CD4-positive, alpha-beta T cell (primary cell): ENCODE results near the gene ZSWIM4. TPM values are rescaled to one million over a fixed set of nuclear protein-coding genes. Genes with fewer than 3 reads are reported as not detected.
A peak's percentile ranks its signal among the peaks of the same experiment; 100 is the strongest.

ENCODE experiments used
- ATAC-seq: fragments of 200-7000 bp; cut with Tn5 transposase; one replicate; pipeline ENCODE4 v1.10.0; 2022; ENCODE audit warnings: mild to moderate bottlenecking; ENCODE audit not compliant: poor library complexity
- CTCF ChIA-PET: fragments of 350-600 bp; sonication (Branson Sonifier 250); formaldehyde crosslinking; loops from one replicate; lab custom pipeline; 2021; ENCODE audit warnings: antibody characterized with exemption, inconsistent platforms; lab: Charles Lee
- POLR2A ChIA-PET: fragments of 350-600 bp; sonication (Branson Sonifier 250); formaldehyde crosslinking; loops from one replicate; lab custom pipeline; 2021; ENCODE audit warnings: antibody characterized with exemption, inconsistent platforms; lab: Charles Lee
- DNase-seq, 14 experiments: peaks; one replicate each; pipeline ENCODE4 v3.0.0-alpha.2; 2013 to 2020; ENCODE audit warnings: mixed read lengths in 2 of 14
- H3K27ac ChIP-seq, 2 donors: one replicate each; pipeline versions ENCODE4 v1.5.1 to v1.7.0; 2013; ENCODE audit warnings: low read length in 2 of 2, low read depth in 1 of 2, mild to moderate bottlenecking in 1 of 2
- H3K27me3 ChIP-seq, 2 experiments: 1 replicate in 1 of 2; 2 replicates in 1 of 2; pipeline versions ENCODE4 v1.6.1 to v1.7.0; 2013; ENCODE audit warnings: low read length in 2 of 2, control low read depth in 1 of 2, mild to moderate bottlenecking in 1 of 2, moderate library complexity in 1 of 2; ENCODE audit not compliant: insufficient read depth in 2 of 2, control insufficient read depth in 1 of 2
- H3K36me3 ChIP-seq: one replicate; pipeline ENCODE4 v1.6.1; 2013; ENCODE audit warnings: low read length, control low read depth; ENCODE audit not compliant: insufficient read depth
- H3K4me1 ChIP-seq: one replicate; pipeline ENCODE4 v1.6.1; 2013; ENCODE audit warnings: low read length, control low read depth; ENCODE audit not compliant: insufficient read depth
- H3K4me3 ChIP-seq: one replicate; pipeline ENCODE4 v1.5.1; 2013; ENCODE audit warnings: mild to moderate bottlenecking, low read length, moderate library complexity
- H3K9me3 ChIP-seq, 2 experiments: 1 replicate in 1 of 2; 2 replicates in 1 of 2; pipeline versions ENCODE4 v1.6.1 to v1.7.0; 2013; ENCODE audit warnings: low read length in 2 of 2, mild to moderate bottlenecking in 2 of 2, control low read depth in 1 of 2, moderate library complexity in 1 of 2; ENCODE audit not compliant: control insufficient read depth in 1 of 2, insufficient read depth in 1 of 2
- H3K27ac Mint-ChIP-seq: one replicate; pipeline ENCODE4 v1.8.0; 2020; ENCODE audit warnings: mixed read lengths
- H3K27me3 Mint-ChIP-seq: one replicate; pipeline ENCODE4 v1.8.0; 2021; ENCODE audit warnings: mixed read lengths
- H3K36me3 Mint-ChIP-seq: one replicate; pipeline ENCODE4 v1.8.0; 2021; ENCODE audit warnings: low read depth, mixed read lengths
- H3K4me1 Mint-ChIP-seq: one replicate; pipeline ENCODE4 v1.8.0; 2021; ENCODE audit warnings: low read depth, mixed read lengths
- H3K4me3 Mint-ChIP-seq: one replicate; pipeline ENCODE4 v1.8.0; 2020; ENCODE audit warnings: mild to moderate bottlenecking, mixed read lengths
- H3K9me3 Mint-ChIP-seq: one replicate; pipeline ENCODE4 v1.8.0; 2020; ENCODE audit warnings: mixed read lengths
- CTCF ChIP-seq: fragments of 200-600 bp; IDR thresholded peaks from one replicate; pipeline ENCODE4 v1.8.0; 2022; ENCODE audit warnings: antibody characterized with exemption, mild to moderate bottlenecking
- intact Hi-C, 2 experiments: fragments of 100-400 bp; cut with DNase I in 1 of 2; cut with micrococcal nuclease in 1 of 2; formaldehyde crosslinking; loops; one replicate each; pipeline versions ENCODE4 v1.15.1 to v1.9.0; 2023 to 2025; cut with DNase I, micrococcal nuclease
- total RNA-seq, 174 experiments: library from RNA in 2 of 174; stranded (reverse) in 2 of 174; gene quantifications; one replicate each; pipeline ENCODE4 v1.2.3 and lab custom pipeline; 2021 to 2026

ZSWIM4 gene
- total RNA-seq, 2 experiments from 2014 or later = 3.5 to 3.8 TPM

DNA sequence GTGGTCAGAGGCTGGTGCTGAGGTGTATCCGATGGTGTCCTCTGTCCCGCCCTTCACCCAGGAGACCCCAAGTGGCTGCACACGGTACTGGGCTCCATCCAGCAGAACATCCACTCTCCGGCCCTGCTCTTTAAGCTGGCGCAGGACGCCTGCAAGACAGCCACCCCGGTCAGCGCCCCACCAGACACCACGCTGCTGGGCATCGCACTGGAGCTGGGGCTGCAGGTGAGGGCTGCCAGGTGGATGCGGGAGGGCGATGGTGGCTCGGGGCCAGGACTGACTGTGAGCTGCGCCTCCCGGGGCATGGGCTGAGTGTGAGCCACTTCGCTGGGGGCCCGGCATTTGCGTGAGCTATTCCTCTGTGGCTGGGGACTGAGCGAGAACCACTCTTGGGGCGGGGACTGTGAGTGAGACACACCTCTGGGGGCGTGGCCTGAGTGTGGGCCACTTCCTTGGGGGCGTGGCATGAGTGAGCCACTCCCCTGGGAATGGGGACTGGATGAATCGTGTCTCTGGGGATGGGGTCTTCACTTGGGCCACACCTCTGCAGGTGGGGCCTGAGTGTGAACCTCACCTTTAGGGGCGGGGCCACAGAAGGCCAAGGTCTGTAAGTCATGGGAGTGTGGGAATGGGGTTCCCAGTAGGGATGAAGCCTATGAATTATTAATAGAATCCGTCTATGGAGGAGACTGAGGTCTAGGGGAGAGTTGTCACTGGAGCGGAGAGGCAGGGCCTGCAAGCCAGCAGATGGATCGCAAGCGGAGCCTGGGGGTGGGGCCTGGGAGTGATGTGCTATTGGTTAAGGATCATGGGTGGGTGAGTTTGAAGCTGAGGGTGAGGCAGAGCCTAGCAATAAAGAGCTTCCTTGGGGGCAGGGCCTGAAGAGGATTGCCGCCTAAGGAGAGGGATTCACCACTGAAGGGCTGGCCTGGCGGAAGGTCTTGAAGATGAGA is 30.5 kb downstream of the ZSWIM4 start:
- no peak for TF ChIP-seq CTCF
- Histone ChIP-seq H3K4me3 (no peak overlapping the region), H3K27ac (no peak overlapping the region), H3K27me3 (no peaks in the 10 kb centered on the region), H3K36me3 (peaks cover 17% of the 10 kb centered on the region), H3K9me3 (no peaks in the 10 kb centered on the region), H3K4me1 (no peaks in the 10 kb centered on the region)
- intact Hi-C loops = no loop called here
- ChIA-PET POLR2A (no interaction called here), CTCF (interaction anchor here (1.8 kb wide), 1 partner anchor 11 kb away, joined by 4 read pairs; no protein-coding TSS in a partner anchor)
- H3K27me3 Mint-ChIP-seq = no peaks in the 10 kb centered on the region
- no peak overlapping the region for H3K27ac Mint-ChIP-seq
- ATAC-seq (no peak), DNase-seq (peak in 2 of 14 experiments; percentile 61 to 70)
- no peaks in the 10 kb centered on the region for H3K4me1 Mint-ChIP-seq
- H3K9me3 Mint-ChIP-seq = no peaks in the 10 kb centered on the region
- peaks cover 27% of the 10 kb centered on the region for H3K36me3 Mint-ChIP-seq
- no peak overlapping the region for H3K4me3 Mint-ChIP-seq

- ChIA-PET CTCF (no interaction called here), POLR2A (interaction anchor here (0.7 kb wide), 1 partner anchor 10 kb away, joined by 3 read pairs; no protein-coding TSS in a partner anchor)
- Mint-ChIP-seq H3K9me3 (no peaks in the 10 kb centered on the region), H3K4me3 (no peak overlapping the region), H3K36me3 (peaks cover 31% of the 10 kb centered on the region), H3K27ac (no peak overlapping the region), H3K4me1 (no peaks in the 10 kb centered on the region), H3K27me3 (no peaks in the 10 kb centered on the region)
- Histone ChIP-seq H3K27me3 (no peaks in the 10 kb centered on the region), H3K36me3 (peaks cover 17% of the 10 kb centered on the region), H3K4me1 (no peaks in the 10 kb centered on the region), H3K4me3 (no peak overlapping the region), H3K9me3 (no peaks in the 10 kb centered on the region), H3K27ac (no peak overlapping the region)
- DNase-seq = peak in 1 of 14 experiments; percentile 49
- ATAC-seq = no peak
- intact Hi-C loops = no loop called here
- no peak for TF ChIP-seq CTCF
Measured at GRCh38 chr19:13826652-13827235, 31.5 kb downstream of the ZSWIM4 start.

- TF ChIP-seq CTCF = no peak
- no peaks in the 10 kb centered on the region for H3K9me3 ChIP-seq
- H3K4me1 Mint-ChIP-seq = no peaks in the 10 kb centered on the region
- H3K4me3 Mint-ChIP-seq = no peak overlapping the region
- DNase-seq = peak in 1 of 14 experiments; percentile 51
- H3K27me3 ChIP-seq = no peaks in the 10 kb centered on the region
- H3K27me3 Mint-ChIP-seq = no peaks in the 10 kb centered on the region
- peaks cover 17% of the 10 kb centered on the region for H3K36me3 ChIP-seq
- no peak overlapping the region for H3K27ac ChIP-seq
- H3K4me1 ChIP-seq = no peaks in the 10 kb centered on the region
- POLR2A ChIA-PET = interaction anchor here (0.7 to 0.8 kb wide), 2 partner anchors 9 kb away, joined by 3 read pairs; no protein-coding TSS in a partner anchor
- H3K9me3 Mint-ChIP-seq = no peaks in the 10 kb centered on the region
- peaks cover 33% of the 10 kb centered on the region for H3K36me3 Mint-ChIP-seq
- CTCF ChIA-PET = interaction anchor here (0.8 kb wide), 1 partner anchor 35 kb away, joined by 4 read pairs; no protein-coding TSS in a partner anchor
- no peak overlapping the region for H3K27ac Mint-ChIP-seq
- no peak for ATAC-seq
- intact Hi-C loops = no loop called here
- H3K4me3 ChIP-seq = no peak overlapping the region
Measured at GRCh38 chr19:13827656-13828055, 32.4 kb downstream of the ZSWIM4 start.
